GM13977 (cell line): ENCODE results near the gene TNNT3.
A peak's percentile ranks its signal among the peaks of the same experiment; 100 is the strongest.

Experiments
- DNase-seq: peaks from one replicate; pipeline ENCODE4 v3.0.0; 2012; ENCODE audit warnings: low spot score
- CTCF ChIP-seq: IDR thresholded peaks from 2 replicates; pipeline ENCODE4 v1.5.1; 2012; ENCODE audit warnings: mild to moderate bottlenecking, control low read depth; ENCODE audit not compliant: insufficient read depth; ENCODE audit errors: extremely low read depth, missing control alignments
- in situ Hi-C: fragments of 300-500 bp; cut with MboI; formaldehyde crosslinking; loops from one replicate; pipeline ENCODE4 v1.12.0; 2022; ENCODE audit warnings: low sequenced_read_pairs, low pct_unique_long_range_greater_than_20kb, mixed read lengths, inconsistent platforms; ENCODE audit not compliant: unreplicated experiment

TNNT3 gene

GRCh38 chr11:1889941-1890855 lies 29.3 kb upstream of the TNNT3 start:
- in situ Hi-C loops, result no loop called here
- DNase-seq, result peak; percentile 44
- no peak for TF ChIP-seq CTCF

GRCh38 chr11:1890856-1891830 lies 28.4 kb upstream of the TNNT3 start:
- in situ Hi-C loops, result no loop called here
- peak; percentile 37 for DNase-seq
- no peak for TF ChIP-seq CTCF

- TF ChIP-seq CTCF, result no peak
- peak; percentile 33 for DNase-seq
- in situ Hi-C loops, result no loop called here
Measured at GRCh38 chr11:1891831-1892115, 27.7 kb upstream of the TNNT3 start, which contains the start of gene PRR33. Gene PRR33 (minus strand): TSS chr11:1891895. CDS start chr11:1890584, 1,311 bp downstream.

GRCh38 chr11:1892116-1892515 lies 27.4 kb upstream of the TNNT3 start:
- in situ Hi-C loops, result no loop called here
- no peak for TF ChIP-seq CTCF
- DNase-seq, result peak; percentile 17

GRCh38 chr11:1892558-1892957 lies 26.9 kb upstream of the TNNT3 start:
- no peak for DNase-seq
- TF ChIP-seq CTCF, result no peak
- in situ Hi-C loops, result no loop called here

- no peak for DNase-seq
- in situ Hi-C loops, result no loop called here
- no peak for TF ChIP-seq CTCF
Measured at GRCh38 chr11:1893581-1894359, 25.7 kb upstream of the TNNT3 start.
